ENCODE measurements around the gene GABRB1.

- TF ChIP-seq CTCF (IDR thresholded peaks at IDR 0.05; ENCODE audit: low read length) (no peak), EZH2 (optimal IDR thresholded peaks at IDR 0.05; ENCODE audit: low read depth, low read length) (no peak)
Observed at GRCh38 chr4:47235721-47236120, 204.4 kb downstream of the GABRB1 start.
